ENCODE data around the gene IRF8.

Gene IRF8

GRCh38 chr16:85958731-85959130, 59.8 kb downstream of the IRF8 start:
- no peak for DNase-seq (ENCODE audit: low spot score)

GRCh38 chr16:85959686-85960085, 60.7 kb downstream of the IRF8 start:
- DNase-seq (ENCODE audit: low spot score), result no peak

- no peak for DNase-seq (ENCODE audit: low spot score)
Observed at GRCh38 chr16:85960486-85961046, 61.6 kb downstream of the IRF8 start.

GRCh38 chr16:85961988-85962915, 63.3 kb downstream of the IRF8 start:
- no peak for DNase-seq (ENCODE audit: low spot score)

GRCh38 chr16:85963753-85964285, 64.9 kb downstream of the IRF8 start:
- no peak for DNase-seq (ENCODE audit: low spot score)

- no peak for DNase-seq (ENCODE audit: low spot score)
Observed at GRCh38 chr16:85965125-85965524, 66.2 kb downstream of the IRF8 start.

- no peak for DNase-seq (ENCODE audit: low spot score)
Observed at GRCh38 chr16:85967111-85967510, 68.1 kb downstream of the IRF8 start.

- no peak for DNase-seq (ENCODE audit: low spot score)
Observed at GRCh38 chr16:85968041-85968920, 69.3 kb downstream of the IRF8 start.

GRCh38 chr16:85969159-85969558, 70.2 kb downstream of the IRF8 start:
- no peak for DNase-seq (ENCODE audit: low spot score)

GRCh38 chr16:85969591-85969990, 70.6 kb downstream of the IRF8 start:
- no peak for DNase-seq (ENCODE audit: low spot score)

GRCh38 chr16:85970016-85970733, 71.2 kb downstream of the IRF8 start:
- no peak for DNase-seq (ENCODE audit: low spot score)

- no peak for DNase-seq (ENCODE audit: low spot score)
Observed at GRCh38 chr16:85970738-85971137, 71.8 kb downstream of the IRF8 start.
